GM19240 (cell line): ENCODE results near the gene ARMC6.

Experiments used
- DNase-seq: peaks from one replicate; pipeline ENCODE4 v3.0.0; 2011; ENCODE audit warnings: low spot score; ENCODE audit not compliant: insufficient read length

Gene ARMC6

DNA sequence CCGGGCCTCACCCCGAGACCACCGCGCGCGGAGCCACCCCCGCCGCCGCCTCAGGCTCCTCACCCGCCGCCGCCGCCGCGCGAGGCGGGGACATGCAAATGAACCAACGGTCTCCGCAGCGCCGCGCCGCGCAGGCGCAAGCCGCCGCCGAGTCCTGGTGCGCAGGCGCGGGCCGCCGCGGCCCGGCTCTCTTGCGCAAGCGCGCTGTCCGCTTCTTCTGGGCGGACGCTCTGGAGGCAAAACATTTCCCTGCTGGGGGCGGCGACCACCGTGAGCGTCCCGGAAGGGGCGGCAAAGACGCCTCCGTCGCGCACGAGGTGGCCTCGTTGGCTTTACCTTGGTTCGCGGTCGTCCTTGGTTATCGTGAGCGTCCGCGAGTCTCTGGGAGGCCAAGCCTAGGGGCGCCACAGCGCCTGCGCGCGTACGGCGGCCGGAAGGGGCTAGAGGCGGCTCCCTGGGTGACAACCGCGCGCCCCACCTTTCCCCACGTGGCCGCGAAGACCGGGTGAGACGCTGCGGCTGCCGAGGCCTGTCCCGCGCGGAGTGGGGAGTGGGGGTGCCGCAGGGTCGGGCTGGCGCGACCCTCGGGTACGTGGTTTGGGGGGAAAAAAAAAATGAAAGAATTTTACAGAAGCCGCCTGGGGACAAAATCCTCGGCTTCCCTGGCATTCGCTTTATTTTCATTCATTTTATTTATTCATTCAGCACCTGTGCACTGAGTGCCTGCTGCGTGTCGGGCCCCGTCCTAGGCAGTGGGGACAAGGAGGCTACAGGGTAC lies at the start of gene ARMC6, which contains the start of gene SUGP2:
Gene ARMC6 (plus strand): TSS at position 178 of the 778 bp plus-strand sequence. CDS start 607 bp downstream, outside the sequence.
Gene SUGP2 (minus strand): TSS at position 92 of the 778 bp plus-strand sequence. CDS start 2,446 bp downstream, outside the sequence.
- peak; percentile 87 for DNase-seq

DNA sequence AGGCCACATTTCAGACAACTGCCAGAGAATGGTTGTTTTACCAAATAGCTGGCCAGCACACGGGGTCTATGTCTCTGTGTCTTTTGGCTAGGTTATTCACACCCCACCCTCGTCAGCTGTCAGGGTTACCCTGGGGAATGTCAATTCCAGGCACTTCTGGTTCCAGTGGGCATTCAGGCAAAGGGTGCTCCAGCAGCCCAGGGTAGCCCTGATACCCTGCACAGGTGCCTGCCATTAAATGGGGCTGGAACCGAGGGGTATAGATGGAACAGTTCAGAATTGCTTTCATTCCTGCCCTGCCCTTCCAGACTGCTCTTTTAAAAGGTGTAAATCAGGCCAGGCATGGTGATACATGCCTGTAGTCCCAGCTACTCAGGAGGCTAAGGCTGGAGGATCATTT lies 49.2 kb upstream of the ARMC6 start:
- DNase-seq: no peak

DNA sequence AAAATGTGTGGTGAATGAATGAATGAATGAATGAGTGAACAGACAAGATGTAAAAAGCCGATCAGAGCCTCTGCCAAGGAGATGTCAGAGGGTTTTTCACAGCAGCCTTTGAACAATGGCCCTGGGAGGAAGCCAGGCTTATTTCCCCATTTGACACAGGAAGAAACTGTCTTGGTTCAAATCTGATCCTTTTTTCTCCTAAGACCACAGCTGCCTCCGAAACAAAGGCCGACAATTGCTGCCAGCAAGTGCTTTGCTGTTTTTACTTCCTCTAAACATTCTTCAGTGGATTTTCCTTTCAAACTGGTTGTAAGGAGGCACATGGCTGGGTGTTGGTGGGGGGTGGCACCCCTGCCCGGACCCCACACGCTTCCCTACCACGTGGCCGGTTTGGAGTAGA lies 48.1 kb upstream of the ARMC6 start:
- DNase-seq: no peak

DNA sequence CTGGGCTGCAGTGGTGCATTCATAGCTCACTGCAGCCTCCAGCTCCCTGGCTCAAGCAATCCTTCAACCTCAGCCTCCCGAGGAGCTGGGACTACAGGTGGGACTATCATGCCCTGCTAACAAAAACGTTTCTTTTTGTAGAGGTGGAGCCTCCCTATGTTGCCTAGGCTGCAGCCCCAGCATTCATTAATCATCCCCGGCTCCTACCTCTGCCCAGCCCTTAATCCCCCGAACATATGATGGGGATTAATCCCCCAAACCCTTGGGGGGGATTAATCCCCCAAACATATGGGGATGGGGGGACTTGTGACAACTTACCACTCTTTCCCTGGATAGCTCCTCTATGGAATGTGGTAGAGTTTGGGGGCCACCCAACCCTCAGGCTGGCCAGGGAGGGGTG lies 45.9 kb upstream of the ARMC6 start:
- no peak for DNase-seq

DNA sequence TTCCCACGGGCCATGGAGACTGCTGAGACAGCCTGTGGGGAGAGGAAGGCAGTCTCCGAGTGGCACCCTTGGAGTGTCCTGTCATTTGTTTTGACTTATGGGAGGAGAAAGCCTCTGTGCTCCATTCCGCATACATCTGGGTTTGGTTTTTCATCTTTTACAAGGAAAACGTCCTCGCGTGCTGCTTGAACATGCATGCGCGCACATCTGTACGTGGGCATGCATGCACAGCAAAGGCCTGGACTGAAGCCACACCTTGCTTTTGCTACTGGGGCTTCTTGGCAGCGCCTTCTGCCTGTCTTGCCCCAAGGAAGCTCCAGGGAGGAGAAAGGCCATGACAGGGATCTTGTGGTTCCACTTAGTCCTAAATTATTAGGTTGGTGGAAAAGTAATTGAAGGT lies 44.1 kb upstream of the ARMC6 start:
- no peak for DNase-seq

DNA sequence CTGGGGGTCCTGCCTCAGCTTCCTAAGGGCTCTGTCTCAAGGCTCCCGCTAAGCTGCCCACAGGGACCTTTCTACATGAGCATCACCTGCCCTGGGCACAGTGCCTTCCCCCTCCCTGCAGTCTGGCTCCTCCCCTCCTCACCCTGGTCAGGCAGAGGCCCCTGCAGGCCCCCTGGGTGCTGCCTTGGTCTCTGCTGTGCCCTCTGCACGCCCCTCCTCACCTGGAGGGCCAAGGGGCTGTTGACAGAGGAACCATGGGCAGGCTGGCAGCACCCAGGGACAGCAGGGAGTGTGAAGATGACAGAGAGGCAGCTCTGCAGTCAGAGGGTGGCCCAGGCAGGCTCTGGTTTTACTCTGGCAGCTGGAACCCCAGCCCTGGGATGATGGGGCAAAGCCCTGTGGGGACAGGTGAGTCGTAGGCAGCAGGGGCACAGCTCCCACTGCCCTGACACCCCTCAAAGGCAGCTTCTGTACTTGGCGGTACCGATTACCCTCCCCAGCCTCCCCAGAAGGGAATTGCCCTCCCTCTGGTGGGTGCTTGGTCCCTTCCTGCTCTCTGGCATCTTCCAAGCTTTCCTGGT lies 43.2 kb upstream of the ARMC6 start:
- no peak for DNase-seq

DNA sequence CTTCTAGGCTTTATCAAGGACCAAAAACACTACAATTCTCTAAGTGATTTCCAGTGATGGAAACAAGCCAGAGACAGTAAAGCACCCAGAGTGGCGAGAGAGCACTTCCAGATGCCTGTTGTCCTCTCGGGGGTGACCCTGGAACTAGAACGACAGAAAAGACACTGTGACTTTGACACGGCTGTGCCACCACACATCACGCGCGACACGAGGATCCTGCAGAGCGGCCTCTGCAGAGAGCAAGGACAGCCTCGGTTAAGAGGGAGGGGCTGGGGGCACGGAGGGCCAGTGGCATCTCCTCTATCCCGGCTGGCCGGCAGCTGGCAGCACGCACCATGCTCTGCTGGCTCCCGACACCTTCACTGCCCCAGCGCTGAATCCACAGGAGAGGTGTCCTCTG lies 42.4 kb upstream of the ARMC6 start:
- no peak for DNase-seq

DNA sequence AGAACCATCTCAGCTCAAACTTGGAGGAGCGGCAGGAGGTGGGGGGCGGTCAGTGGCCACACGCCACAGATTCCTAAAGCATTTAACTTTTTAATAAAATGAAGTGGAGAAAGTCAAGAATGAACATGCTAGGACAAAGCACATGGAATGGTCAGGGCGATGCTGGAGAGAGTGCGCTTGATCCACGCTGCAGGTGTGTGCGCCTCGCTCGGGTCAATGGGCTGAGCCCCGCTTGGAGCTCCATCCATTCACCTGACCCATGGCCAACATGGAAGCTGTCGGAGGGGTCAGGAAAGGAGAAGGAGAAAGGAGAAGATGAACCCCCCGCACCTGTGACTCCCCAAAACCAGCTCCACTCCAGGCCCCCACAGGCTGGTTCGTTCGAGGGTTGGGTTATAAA lies 41.9 kb upstream of the ARMC6 start:
- no peak for DNase-seq

DNA sequence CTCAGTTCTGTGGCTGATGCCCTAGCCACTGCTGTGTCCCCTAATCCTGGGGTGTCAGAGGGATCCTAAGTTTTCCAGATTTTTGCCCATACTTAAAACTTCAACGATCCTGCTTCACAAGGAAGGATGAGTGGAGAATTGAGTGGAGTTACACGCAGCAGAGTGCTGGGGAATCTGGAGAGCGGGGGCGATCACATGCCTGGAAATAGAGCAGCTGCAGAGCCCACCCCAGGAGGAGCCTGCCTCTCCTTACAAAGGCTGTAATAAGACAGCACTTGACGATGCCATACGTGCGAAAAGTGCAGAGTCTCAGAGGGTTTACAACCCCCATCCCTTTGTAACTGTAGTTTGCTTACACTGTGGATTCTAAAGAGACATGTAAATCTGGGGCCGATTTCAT lies 40.7 kb upstream of the ARMC6 start:
- no peak for DNase-seq

DNA sequence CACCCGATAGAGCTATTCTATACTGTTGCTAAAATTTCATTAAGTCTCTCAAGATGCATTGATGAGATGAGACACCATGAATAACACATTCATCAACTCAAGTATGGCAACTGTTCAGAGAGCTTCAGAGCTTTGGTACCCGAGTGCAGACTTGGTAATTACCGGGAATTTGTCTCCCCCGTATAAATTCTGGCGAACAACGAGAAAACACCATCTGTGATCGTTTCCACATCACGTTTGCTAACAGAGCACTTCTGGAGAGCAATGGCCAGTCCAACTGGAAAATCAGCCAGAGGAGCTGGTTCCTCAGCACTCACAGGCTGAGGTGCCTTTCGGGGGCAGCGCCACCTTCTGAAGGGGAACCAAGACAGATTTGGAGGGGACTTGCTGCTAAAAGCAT lies 40.3 kb upstream of the ARMC6 start:
- DNase-seq: no peak

DNA sequence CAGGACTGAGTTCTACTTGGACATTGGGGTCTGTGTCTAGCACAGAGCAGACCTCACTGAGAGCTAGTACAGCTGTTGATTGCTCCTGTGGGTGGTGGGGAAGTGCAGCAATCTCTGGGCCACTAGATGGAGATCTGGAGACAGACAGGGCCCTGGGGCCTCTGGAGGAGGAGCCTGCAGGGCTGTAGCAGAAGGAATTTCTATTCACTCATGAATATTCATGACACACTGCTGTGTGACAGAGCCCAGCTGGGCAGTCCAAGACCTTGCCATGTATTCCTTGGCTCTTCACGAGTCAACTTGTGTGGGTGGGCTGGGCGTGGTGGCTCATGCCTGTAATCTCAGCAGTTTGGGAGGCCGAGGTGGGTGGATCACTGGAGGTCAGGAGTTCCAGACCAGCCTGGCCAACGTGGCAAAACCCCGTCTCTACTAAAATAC lies 37.6 kb upstream of the ARMC6 start:
- DNase-seq: peak; percentile 25

DNA sequence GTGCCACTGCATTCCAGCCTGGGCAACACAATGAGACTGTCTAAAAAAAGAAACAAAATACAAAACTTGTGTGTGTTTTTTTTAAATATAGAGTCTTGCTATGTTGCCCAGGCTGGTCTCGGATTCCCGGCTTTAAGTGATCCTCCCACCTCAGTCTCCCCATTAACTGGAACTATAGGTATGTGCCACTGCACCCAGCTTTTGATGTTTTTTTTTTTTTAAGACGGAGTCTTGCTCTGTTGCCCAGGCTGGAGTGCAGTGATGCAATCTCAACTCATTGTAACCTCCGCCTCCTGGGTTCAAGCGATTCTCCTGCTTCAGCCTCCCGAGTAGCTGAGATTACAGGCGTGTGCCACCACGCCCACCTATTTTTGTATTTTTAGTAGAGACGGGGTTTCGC lies 37.1 kb upstream of the ARMC6 start:
- no peak for DNase-seq

DNA sequence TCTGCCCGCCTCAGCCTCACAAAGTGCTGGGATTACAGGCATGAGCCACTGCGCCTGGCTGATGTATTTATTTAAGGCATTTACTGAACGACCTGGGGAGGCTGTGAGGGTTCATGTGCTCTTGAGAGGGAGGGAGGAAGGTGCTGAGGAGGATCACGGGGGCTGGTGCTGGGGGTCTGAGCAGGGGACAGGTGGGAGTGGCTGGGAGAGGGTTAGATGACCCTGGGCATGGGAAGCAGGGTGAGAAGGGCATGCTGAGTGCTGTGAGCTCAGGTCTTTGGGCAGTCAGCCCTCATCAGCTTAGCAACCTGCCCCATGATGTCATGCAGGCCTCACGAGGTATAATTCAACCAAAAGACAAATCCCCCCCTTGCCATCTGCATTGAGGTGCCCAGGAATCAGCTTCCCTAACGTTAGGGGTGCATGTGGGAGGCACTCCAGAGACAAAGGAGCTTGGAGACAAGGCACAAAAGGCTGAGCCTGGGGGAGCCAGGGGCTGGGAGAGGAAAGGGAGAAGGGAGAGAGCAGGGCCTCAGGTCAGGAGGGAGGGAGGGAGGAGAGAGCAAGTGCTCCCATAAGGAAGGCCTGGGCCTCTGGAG lies 36.5 kb upstream of the ARMC6 start:
- no peak for DNase-seq

DNA sequence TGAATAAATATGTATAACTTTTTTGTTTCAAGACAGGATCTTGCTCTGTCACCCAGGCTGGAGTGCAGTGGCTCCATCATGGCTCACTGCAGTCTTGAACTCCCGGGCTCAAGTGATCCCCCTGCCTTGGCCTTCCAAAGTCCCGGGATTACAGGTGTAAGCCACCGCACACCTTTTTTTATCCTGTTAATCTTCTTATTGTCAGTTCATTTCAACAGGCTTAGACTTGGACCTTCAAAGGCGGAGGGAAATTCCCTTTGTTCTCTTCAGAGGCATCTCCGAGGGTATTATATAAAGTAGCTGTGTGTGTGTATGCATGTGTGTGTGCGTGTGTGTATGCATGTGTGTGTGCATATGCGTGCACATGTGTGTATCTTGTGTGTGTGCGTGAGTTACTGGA lies 35.1 kb upstream of the ARMC6 start:
- no peak for DNase-seq

DNA sequence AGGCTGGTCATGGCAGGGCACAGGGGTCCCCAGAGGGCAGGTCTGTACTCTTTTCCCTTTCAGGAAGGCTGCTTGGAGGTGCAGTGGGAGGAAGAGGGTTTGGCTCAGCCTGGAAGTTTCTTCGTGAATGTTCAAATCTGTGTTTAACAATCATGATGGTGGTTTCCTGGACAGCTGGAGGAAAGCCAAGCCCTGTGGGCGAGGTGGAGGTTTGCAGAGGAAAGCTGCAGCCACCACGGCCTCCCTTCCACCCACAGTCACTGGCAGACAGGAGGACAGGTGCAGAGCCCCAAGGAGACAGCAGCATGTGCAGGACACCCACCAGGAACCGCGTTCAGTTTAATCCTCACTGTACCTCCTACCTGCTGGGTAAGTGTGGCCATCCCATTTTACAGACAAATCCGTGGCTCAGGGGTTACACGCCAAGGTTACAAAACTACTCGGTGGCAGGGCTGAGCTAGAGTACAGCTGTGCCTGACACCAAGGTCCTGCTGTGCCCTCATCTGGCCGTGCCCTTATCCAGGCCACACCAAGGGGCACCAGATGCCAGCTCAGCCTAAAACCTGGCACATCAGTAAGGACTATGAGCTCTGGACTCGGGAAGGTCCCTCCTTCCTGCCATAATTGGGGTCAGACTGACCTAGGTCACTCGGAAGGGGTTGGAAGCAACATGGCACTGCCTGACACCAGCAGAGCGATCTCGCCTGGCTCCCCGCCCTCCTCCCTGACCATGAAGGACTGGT lies 34.2 kb upstream of the ARMC6 start:
- DNase-seq: no peak

DNA sequence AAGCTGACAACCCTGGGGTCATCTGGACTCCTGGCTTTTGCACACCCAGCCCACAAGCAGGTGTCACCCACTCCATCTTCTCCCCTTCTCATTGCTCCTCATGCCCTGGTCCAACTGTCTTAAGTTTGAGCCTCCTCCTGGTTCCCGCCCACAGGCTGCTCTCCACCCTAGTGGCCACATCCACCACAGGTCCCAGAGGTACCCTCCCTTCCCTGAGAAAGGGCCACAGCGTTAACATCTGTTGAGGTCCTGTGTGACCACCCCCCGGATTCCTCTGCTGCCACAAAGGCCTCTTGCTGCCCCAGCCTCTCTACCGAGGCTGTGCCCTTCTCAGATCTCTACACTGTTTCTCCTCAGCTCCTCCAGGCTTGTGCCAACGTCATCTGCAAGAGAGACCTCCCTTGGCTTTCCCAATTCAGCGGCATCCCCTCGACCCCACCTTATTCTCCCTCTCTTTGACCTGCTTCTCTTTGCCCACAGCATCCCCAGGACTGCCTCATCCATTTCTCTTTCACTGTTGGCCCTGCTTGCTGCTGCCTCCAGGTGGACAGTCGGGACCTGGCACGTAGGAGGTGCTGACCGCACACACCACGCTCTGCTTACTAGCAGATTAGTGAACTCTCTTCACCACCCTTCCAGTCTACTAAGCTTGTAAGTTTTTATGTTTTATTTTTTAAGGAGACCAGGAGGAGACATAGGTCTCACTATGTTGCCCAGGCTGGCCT lies 33.3 kb upstream of the ARMC6 start:
- no peak for DNase-seq

DNA sequence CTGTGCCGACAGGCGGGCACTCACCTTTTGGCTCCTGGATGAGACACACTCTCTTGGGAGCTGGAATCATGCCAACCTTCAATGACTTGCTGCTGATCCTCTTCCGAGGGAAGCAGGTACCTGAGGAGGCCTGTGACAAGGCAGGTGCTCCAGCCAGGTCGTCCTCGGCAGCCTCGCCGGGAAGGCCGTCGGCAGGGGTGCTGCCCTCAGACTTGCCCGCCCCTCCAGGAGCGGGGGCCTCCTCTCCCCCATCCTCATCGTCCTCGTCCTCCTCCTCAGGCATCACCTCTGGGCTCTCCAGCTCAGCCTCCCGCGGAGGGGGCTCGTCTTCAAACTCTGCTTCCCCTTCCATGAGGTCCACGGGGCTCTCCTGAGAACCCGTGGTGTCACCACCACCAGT lies 29.3 kb upstream of the ARMC6 start:
- no peak for DNase-seq

DNA sequence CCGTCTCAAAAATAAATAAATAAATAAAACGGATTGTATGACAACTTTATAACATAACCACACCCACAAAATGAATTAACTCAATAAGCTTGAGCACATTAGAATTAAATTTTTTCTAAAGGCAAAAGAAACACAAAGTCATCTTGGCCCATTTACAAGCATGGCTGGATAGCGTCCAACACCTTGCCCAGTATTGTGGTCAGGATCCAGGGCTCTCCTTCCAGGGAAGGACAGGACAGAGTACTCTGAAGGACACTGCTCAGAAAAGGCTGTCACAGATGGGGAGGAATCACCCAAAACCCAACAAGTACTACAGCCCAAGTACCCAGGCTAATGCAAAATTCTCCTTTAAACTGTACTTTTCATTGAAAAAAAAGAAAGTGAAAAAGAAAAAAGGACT lies 27.2 kb upstream of the ARMC6 start:
- DNase-seq: no peak

DNA sequence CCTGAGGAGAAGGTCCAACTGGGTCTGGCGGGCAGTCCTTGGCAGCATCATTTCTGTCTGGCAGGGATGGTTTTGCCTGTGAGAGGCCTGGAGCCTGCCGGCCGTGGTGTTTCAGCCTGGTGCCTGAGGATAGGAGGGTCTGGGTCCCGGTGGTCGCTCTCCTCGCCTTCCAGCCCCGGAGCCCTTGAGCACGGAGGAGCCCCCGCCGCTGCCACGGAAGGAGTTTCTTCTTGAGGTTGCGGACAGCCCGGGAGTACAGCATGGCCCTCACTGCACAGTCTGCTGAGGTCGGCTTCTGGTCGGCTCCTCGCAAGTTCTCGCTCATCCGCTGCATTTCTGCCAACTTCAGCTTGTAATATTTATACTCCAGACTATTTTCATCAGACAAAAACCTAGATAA lies 23.5 kb upstream of the ARMC6 start:
- no peak for DNase-seq

DNA sequence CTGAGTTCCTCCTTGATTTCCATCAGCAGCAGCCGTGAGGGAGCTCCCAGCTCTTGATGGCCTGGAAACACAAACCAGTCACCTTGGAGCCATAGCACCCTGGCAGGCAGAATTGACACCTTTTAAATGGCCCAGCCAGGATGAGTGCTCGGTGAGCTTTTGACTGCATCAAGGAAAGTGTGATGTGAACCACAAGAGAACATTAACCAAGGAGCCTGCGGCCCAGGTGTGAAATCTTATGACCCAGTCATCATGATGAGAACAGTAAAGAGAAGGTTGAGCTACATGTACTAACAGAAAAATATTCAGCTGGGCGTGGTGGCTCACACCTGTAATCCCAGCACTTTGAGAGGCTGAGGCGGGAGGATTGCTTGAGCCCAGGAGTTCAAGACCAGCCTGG lies 22.9 kb upstream of the ARMC6 start:
- no peak for DNase-seq

DNA sequence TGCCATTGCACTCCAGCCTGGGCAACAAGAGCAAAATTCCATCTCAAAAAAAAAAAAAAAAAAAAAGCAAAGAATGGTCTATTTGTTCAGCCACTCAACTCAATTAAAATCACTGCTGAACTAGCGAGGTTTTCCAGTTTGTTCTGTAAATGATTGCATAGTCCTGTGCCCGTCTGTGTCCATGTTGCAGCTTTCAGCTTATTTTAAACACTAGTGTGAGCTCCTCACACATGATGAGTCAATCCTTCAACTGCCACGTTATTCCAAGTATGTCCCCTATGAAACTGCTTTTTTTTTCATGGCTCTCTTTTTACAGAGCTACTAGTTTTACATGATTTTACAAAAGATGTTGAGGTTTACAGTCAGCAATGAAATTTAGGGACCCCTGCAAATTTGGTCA lies 12.3 kb upstream of the ARMC6 start:
- DNase-seq: no peak
